Cardiac fibroblast (primary cell): Measurements from ENCODE around the gene PIAS4.
A peak's percentile ranks its signal among the peaks of the same experiment; 100 is the strongest.

ENCODE experiments used
- DNase-seq, 2 donors: peaks; one replicate each; pipeline versions ENCODE4 v3.0.0 to v3.0.0-alpha.2; 2010; ENCODE audit warnings: low read depth in 2 of 2
- H3K4me3 ChIP-seq, 2 donors: replicated peaks in 1 of 2; 1 replicate in 1 of 2; 2 replicates in 1 of 2; pipeline ENCODE4 v1.5.1; 2011; ENCODE audit warnings: low read depth in 2 of 2, low read length in 2 of 2, mild to moderate bottlenecking in 2 of 2, moderate library complexity in 1 of 2
- CTCF ChIP-seq: IDR thresholded peaks from one replicate; pipeline ENCODE4 v1.5.1; 2011; ENCODE audit warnings: low read depth, mild to moderate bottlenecking, low read length, inconsistent platforms

PIAS4 gene

GRCh38 chr19:4063369-4064148, 56.0 kb downstream of the PIAS4 start:
- peak overlapping the region; percentile 72 to 79 for H3K4me3 ChIP-seq
- peak; percentile 17 for TF ChIP-seq CTCF
- DNase-seq = no peak

GRCh38 chr19:4064149-4064495, 56.6 kb downstream of the PIAS4 start:
- H3K4me3 ChIP-seq = peak overlapping the region; percentile 72 to 79
- DNase-seq = peak; percentile 35 to 39
- no peak for TF ChIP-seq CTCF

GRCh38 chr19:4064496-4065260, 57.1 kb downstream of the PIAS4 start:
- DNase-seq = peak in 1 of 2 donors; percentile 43
- peak overlapping the region; percentile 72 to 79 for H3K4me3 ChIP-seq
- no peak for TF ChIP-seq CTCF

GRCh38 chr19:4065430-4066175, 58.1 kb downstream of the PIAS4 start:
- TF ChIP-seq CTCF = no peak
- peak; percentile 97 to 99 for DNase-seq
- peak overlapping the region; percentile 81 to 95 for H3K4me3 ChIP-seq

GRCh38 chr19:4066176-4066606, 58.7 kb downstream of the PIAS4 start:
- H3K4me3 ChIP-seq = peak overlapping the region; percentile 81 to 95
- no peak for TF ChIP-seq CTCF
- no peak for DNase-seq

GRCh38 chr19:4066682-4067395, 59.3 kb downstream of the PIAS4 start, which contains the start of gene ZBTB7A:
Gene ZBTB7A, minus strand, starts transcription at chr19:4066899. Its CDS starts 11,667 bp downstream, at chr19:4055232.
- H3K4me3 ChIP-seq = peak within 1 kb of the TSS; percentile 81 to 95
- no peak for TF ChIP-seq CTCF
- peak; percentile 65 to 80 for DNase-seq
